ENCODE results near the gene OR52E1. TPM values are rescaled to one million over a fixed set of nuclear protein-coding genes. Genes with fewer than 3 reads are reported as not detected.

The OR52E1 gene
- total and polyA plus RNA-seq, 12 donors, result not detected

- Histone ChIP-seq H3K36me3 (replicated peaks in 1 of 2) (no peaks in the 10 kb centered on the region), H3K4me3 (no peak overlapping the region), H3K4me1 (replicated peaks in 1 of 2) (no peaks in the 10 kb centered on the region), H3K27me3 (no peaks in the 10 kb centered on the region), H3K9me3 (replicated peaks in 1 of 3) (no peaks in the 10 kb centered on the region), H3K27ac (no peak overlapping the region)
- intact Hi-C loops (cut with DNase I), result no loop called here
- TF ChIP-seq CTCF (IDR thresholded peaks at IDR 0.05) (no peak), POLR2A (IDR thresholded peaks at IDR 0.05) (no peak)
- whole genome bisulfite sequencing, 4 donors, result 77 to 89% (median 84%) methylated on average over 1 of the region's 1 CpG
- no peak for DNase-seq
Measured at GRCh38 chr11:5090668-5091067, 21.3 kb downstream of the OR52E1 start.

- TF ChIP-seq POLR2A (IDR thresholded peaks at IDR 0.05) (no peak), CTCF (IDR thresholded peaks at IDR 0.05) (no peak)
- Histone ChIP-seq H3K36me3 (replicated peaks in 1 of 2) (no peaks in the 10 kb centered on the region), H3K9me3 (replicated peaks in 1 of 3) (no peaks in the 10 kb centered on the region), H3K27ac (no peak overlapping the region), H3K27me3 (no peaks in the 10 kb centered on the region), H3K4me3 (no peak overlapping the region), H3K4me1 (replicated peaks in 1 of 2) (no peaks in the 10 kb centered on the region)
- 77 to 91% (median 83%) methylated on average over 8 of the region's 8 CpGs for WGBS, 4 donors
- intact Hi-C loops (cut with DNase I), result no loop called here
- DNase-seq, result no peak
Measured at GRCh38 chr11:5092821-5093585, 23.6 kb downstream of the OR52E1 start.

GRCh38 chr11:5096011-5096410 lies 26.6 kb downstream of the OR52E1 start:
- H3K4me1 ChIP-seq (replicated peaks in 1 of 2), result no peaks in the 10 kb centered on the region
- no peaks in the 10 kb centered on the region for H3K27me3 ChIP-seq
- no peak overlapping the region for H3K4me3 ChIP-seq
- no peaks in the 10 kb centered on the region for H3K36me3 ChIP-seq (replicated peaks in 1 of 2)
- WGBS, 4 donors, result 58 to 70% (median 64%) methylated on average over 2 of the region's 2 CpGs
- intact Hi-C loops (cut with DNase I), result no loop called here
- DNase-seq, result no peak
- no peaks in the 10 kb centered on the region for H3K9me3 ChIP-seq (replicated peaks in 1 of 3)
- no peak for TF ChIP-seq POLR2A (IDR thresholded peaks at IDR 0.05)
- TF ChIP-seq CTCF (IDR thresholded peaks at IDR 0.05), result no peak
- H3K27ac ChIP-seq, result no peak overlapping the region

- no peaks in the 10 kb centered on the region for H3K36me3 ChIP-seq (replicated peaks in 1 of 2)
- TF ChIP-seq CTCF (IDR thresholded peaks at IDR 0.05) (no peak), POLR2A (IDR thresholded peaks at IDR 0.05) (no peak)
- WGBS, 4 donors, result 52 to 66% (median 57%) methylated on average over 2 of the region's 2 CpGs
- no peaks in the 10 kb centered on the region for H3K4me1 ChIP-seq (replicated peaks in 1 of 2)
- H3K9me3 ChIP-seq (replicated peaks in 1 of 3), result no peaks in the 10 kb centered on the region
- H3K4me3 ChIP-seq, result no peak overlapping the region
- DNase-seq, result no peak
- H3K27me3 ChIP-seq, result no peaks in the 10 kb centered on the region
- no peak overlapping the region for H3K27ac ChIP-seq
- intact Hi-C loops (cut with DNase I), result no loop called here
Measured at GRCh38 chr11:5102246-5102645, 32.9 kb downstream of the OR52E1 start.

All from adrenal gland (tissue), 12 donors.